Colonic mucosa (tissue), 4 donors: ENCODE results near the gene CCL4. TPM values are rescaled to one million over a fixed set of nuclear protein-coding genes. Genes with fewer than 3 reads are reported as not detected.

ENCODE experiments used
- DNase-seq: peaks from one replicate; pipeline ENCODE4 v3.0.0-alpha.2; 2020
- H3K27ac ChIP-seq: fragments of 200-600 bp; one replicate; pipeline ENCODE4 v1.8.0; 2021
- H3K27me3 ChIP-seq: fragments of 200-600 bp; one replicate; pipeline ENCODE4 v1.8.0; 2021
- H3K36me3 ChIP-seq: fragments of 200-600 bp; one replicate; pipeline ENCODE4 v1.8.0; 2021
- H3K4me1 ChIP-seq: fragments of 200-600 bp; one replicate; pipeline ENCODE4 v1.8.0; 2021; ENCODE audit warnings: mild to moderate bottlenecking
- H3K4me3 ChIP-seq: fragments of 200-600 bp; one replicate; pipeline ENCODE4 v1.8.0; 2021
- H3K9ac ChIP-seq, 2 donors: one replicate each; pipeline ENCODE4 v1.7.0; 2013; ENCODE audit warnings: control low read depth in 2 of 2, low read depth in 2 of 2, low read length in 2 of 2
- H3K9me3 ChIP-seq: fragments of 200-600 bp; one replicate; pipeline ENCODE4 v1.8.0; 2021
- CTCF ChIP-seq: fragments of 200-600 bp; IDR thresholded peaks from one replicate; pipeline ENCODE4 v1.8.0; 2022; ENCODE audit warnings: antibody characterized with exemption, mild to moderate bottlenecking
- intact Hi-C: fragments of 100-400 bp; cut with DNase I; formaldehyde crosslinking; loops from one replicate; pipeline ENCODE4 v1.14.1; 2022
- total RNA-seq, 2 donors: library from RNA; stranded (reverse); fragmentation: NEBNext Ultra II Directional in 1 of 2; extraction: Animal tissue kit (Norgen Biotek cat#: 25700) in 1 of 2; gene quantifications; one replicate each; pipeline ENCODE4 v1.2.1, GENCODE V29; 2021
- donor health status: healthy.
- donor health status: DM: no; HTN: no; CAD: no.
- donor health status: DM: no; HTN: no; CAD: no.

The CCL4 gene
- total RNA-seq, 2 donors from 2014 or later = 1.2 to 3.8 TPM

DNA sequence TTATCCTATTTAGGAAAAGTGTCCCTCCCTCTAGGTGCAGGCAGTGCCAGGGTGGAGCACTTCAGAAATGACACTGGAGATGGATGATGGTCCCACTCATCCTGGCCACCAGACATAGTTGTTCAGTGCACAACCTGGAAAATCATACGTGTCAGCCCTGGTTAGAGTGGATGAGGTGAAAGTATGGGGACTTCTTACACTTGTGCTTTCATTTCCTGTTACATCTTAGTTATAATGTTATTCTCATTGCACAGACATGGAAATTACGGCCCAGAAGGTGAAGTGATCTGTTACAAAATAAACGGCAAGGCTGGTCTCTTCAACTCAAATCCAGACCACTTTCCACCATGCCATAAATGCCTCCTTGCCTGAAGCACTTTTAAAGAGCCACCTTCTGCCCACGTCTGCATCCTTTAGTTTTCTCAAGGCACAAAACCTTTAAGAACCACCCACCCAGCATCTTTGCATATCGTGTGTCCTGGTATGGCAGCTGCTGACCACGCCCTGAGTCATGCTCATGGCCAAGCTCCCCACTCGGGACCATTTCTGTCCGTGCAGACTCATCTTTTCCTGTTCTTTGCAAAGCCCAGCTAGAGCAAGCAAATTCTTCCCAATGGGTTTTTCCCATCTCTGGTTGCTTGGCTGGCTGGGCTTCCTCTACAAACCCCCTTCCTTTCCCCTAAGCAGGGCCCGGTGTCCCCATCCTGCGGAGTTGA lies 50.4 kb downstream of the CCL4 start:
- Histone ChIP-seq H3K36me3 (no peaks in the 10 kb centered on the region), H3K4me1 (no peaks in the 10 kb centered on the region), H3K9me3 (no peaks in the 10 kb centered on the region), H3K4me3 (no peak overlapping the region), H3K9ac (no peak overlapping the region), H3K27me3 (no peaks in the 10 kb centered on the region), H3K27ac (no peak overlapping the region)
- TF ChIP-seq CTCF = no peak
- intact Hi-C loops = no loop called here
- DNase-seq = no peak

Other genes starting within 250 kb of the CCL4 start
- not detected for gene HEATR9, start 234.9 kb upstream of the CCL4 start, total RNA-seq
- 1 to 10 TPM; 3.6 to 4.4 TPM for gene CCL5, start 223.5 kb upstream of the CCL4 start, total RNA-seq
- gene RDM1, start 173.1 kb upstream of the CCL4 start, total RNA-seq = 1 to 10 TPM in 1 of 2 donors, under 1 TPM in 1; 0.66 to 7.8 TPM
- not detected for gene LYZL6, start 160.1 kb upstream of the CCL4 start, total RNA-seq
- gene CCL16, start 122.3 kb upstream of the CCL4 start, total RNA-seq = not detected
- gene CCL14, start 117.1 kb upstream of the CCL4 start, total RNA-seq = 1 to 10 TPM; 1.3 to 2.4 TPM
- gene CCL15, start 102.3 kb upstream of the CCL4 start, total RNA-seq = 10 to 100 TPM; 37.2 to 54.4 TPM
- under 1 TPM in 1 of 2 donors, not detected in 1; 0.59 TPM for gene CCL23, start 85.9 kb upstream of the CCL4 start, total RNA-seq
- gene CCL18, start 39.6 kb upstream of the CCL4 start, total RNA-seq = 1 to 10 TPM in 1 of 2 donors, under 1 TPM in 1; 0.54 to 3.5 TPM
- 1 to 10 TPM; 2.0 to 2.1 TPM for gene CCL3, start 13.7 kb upstream of the CCL4 start, total RNA-seq
- gene TBC1D3B, start 72.8 kb downstream of the CCL4 start, total RNA-seq = 1 to 10 TPM; 4.5 to 8.7 TPM
- gene CCL3L1, start 92.9 kb downstream of the CCL4 start, total RNA-seq = not detected
- gene CCL4L2, start 107.2 kb downstream of the CCL4 start, total RNA-seq = under 1 TPM; 0.42 to 0.96 TPM
- gene TBC1D3I, start 160.7 kb downstream of the CCL4 start, total RNA-seq = under 1 TPM; 0.37 to 0.88 TPM
- gene TBC1D3G, start 220.1 kb downstream of the CCL4 start, total RNA-seq = not detected